Testis (tissue), 2 donors: Measurements from ENCODE around the gene ANKRD60.

Source experiments
- POLR2A ChIP-seq: fragments of 450-650 bp; IDR thresholded peaks from one replicate; pipeline ENCODE4 v1.6.1; 2017; ENCODE audit warnings: antibody characterized with exemption, mild to moderate bottlenecking, moderate library complexity
- TF ChIP-seq, protein P1 (sequence below), 3 experiments: fragments of 450-650 bp in 2 of 3; fragments of 200-600 bp in 1 of 3; sonication (generic) in 1 of 3; IDR thresholded peaks; one replicate each; pipeline ENCODE4 v1.5.1; 2016 to 2019; ENCODE audit warnings: antibody characterized with exemption in 3 of 3, mild to moderate bottlenecking in 2 of 3, moderate library complexity in 1 of 3

DNA sequence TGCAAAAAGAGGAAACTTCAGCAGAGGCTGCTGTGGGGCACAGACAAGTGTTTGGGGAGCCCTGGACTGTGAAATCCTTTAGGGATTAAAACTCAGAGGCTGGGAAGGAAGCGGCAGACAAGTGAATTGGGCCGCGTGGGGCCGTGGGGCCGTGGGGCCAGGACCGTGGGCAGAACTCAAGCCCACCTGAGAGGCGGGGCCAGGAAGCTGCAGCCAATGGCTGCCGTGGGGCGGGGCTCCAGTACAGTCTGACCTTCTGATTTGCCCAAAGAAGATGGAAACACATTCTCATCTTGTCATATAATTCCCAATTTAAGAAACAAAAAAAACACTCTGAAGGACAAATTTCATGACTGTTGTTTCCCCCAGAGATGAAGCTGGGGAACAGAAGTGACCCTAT is 55.4 kb downstream of the ANKRD60 start:
- TF ChIP-seq, protein P1, sequence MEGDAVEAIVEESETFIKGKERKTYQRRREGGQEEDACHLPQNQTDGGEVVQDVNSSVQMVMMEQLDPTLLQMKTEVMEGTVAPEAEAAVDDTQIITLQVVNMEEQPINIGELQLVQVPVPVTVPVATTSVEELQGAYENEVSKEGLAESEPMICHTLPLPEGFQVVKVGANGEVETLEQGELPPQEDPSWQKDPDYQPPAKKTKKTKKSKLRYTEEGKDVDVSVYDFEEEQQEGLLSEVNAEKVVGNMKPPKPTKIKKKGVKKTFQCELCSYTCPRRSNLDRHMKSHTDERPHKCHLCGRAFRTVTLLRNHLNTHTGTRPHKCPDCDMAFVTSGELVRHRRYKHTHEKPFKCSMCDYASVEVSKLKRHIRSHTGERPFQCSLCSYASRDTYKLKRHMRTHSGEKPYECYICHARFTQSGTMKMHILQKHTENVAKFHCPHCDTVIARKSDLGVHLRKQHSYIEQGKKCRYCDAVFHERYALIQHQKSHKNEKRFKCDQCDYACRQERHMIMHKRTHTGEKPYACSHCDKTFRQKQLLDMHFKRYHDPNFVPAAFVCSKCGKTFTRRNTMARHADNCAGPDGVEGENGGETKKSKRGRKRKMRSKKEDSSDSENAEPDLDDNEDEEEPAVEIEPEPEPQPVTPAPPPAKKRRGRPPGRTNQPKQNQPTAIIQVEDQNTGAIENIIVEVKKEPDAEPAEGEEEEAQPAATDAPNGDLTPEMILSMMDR (IDR thresholded peaks at IDR 0.05): no peak
- TF ChIP-seq POLR2A: no peak
